ENCODE results near the gene PILRA. TPM values are rescaled to one million over a fixed set of nuclear protein-coding genes. Genes with fewer than 3 reads are reported as not detected.

PILRA gene
- total RNA-seq, 1 donor from 2014 or later = not detected

GRCh38 chr7:100366411-100367250 is 6.7 kb upstream of the PILRA start:
- FAIRE-seq (no peak), DNase-seq (ENCODE audit: low read depth) (no peak)
- H3K4me3 ChIP-seq (ENCODE audit: low read depth, low read length) = no peak overlapping the region
- peaks cover 3% of the 10 kb centered on the region for H3K36me3 ChIP-seq (ENCODE audit: control insufficient read depth, insufficient read depth, low read length)
- TF ChIP-seq CTCF (IDR thresholded peaks at IDR 0.05; ENCODE audit: insufficient read depth, low read length, severe bottlenecking) = no peak
- no peaks in the 10 kb centered on the region for H3K27me3 ChIP-seq (ENCODE audit: control insufficient read depth, insufficient read depth, low read length)

- no peaks in the 10 kb centered on the region for H3K36me3 ChIP-seq (ENCODE audit: control insufficient read depth, insufficient read depth, low read length)
- no peaks in the 10 kb centered on the region for H3K27me3 ChIP-seq (ENCODE audit: control insufficient read depth, insufficient read depth, low read length)
- DNase-seq (ENCODE audit: low read depth) = no peak
- TF ChIP-seq CTCF (IDR thresholded peaks at IDR 0.05; ENCODE audit: insufficient read depth, low read length, severe bottlenecking) = no peak
- no peak for FAIRE-seq
- no peak overlapping the region for H3K4me3 ChIP-seq (ENCODE audit: low read depth, low read length)
These were observed 6.1 kb upstream of the PILRA start for GRCh38 chr7:100367251-100367620.

GRCh38 chr7:100367676-100368613 is 5.3 kb upstream of the PILRA start:
- FAIRE-seq = no peak
- TF ChIP-seq CTCF (IDR thresholded peaks at IDR 0.05; ENCODE audit: insufficient read depth, low read length, severe bottlenecking) = no peak
- H3K27me3 ChIP-seq (ENCODE audit: control insufficient read depth, insufficient read depth, low read length) = no peaks in the 10 kb centered on the region
- no peaks in the 10 kb centered on the region for H3K36me3 ChIP-seq (ENCODE audit: control insufficient read depth, insufficient read depth, low read length)
- H3K4me3 ChIP-seq (ENCODE audit: low read depth, low read length) = no peak overlapping the region
- DNase-seq (ENCODE audit: low read depth) = no peak

- DNase-seq (ENCODE audit: low read depth) = no peak
- no peak for FAIRE-seq
- Histone ChIP-seq H3K36me3 (ENCODE audit: control insufficient read depth, insufficient read depth, low read length) (no peaks in the 10 kb centered on the region), H3K27me3 (ENCODE audit: control insufficient read depth, insufficient read depth, low read length) (no peaks in the 10 kb centered on the region), H3K4me3 (ENCODE audit: low read depth, low read length) (no peak overlapping the region)
- TF ChIP-seq CTCF (IDR thresholded peaks at IDR 0.05; ENCODE audit: insufficient read depth, low read length, severe bottlenecking) = no peak
These were observed 4.2 kb upstream of the PILRA start for GRCh38 chr7:100369105-100369504.

GRCh38 chr7:100370303-100370702 is 3.0 kb upstream of the PILRA start:
- H3K36me3 ChIP-seq (ENCODE audit: control insufficient read depth, insufficient read depth, low read length) = no peaks in the 10 kb centered on the region
- FAIRE-seq (no peak), DNase-seq (ENCODE audit: low read depth) (no peak)
- H3K27me3 ChIP-seq (ENCODE audit: control insufficient read depth, insufficient read depth, low read length) = no peaks in the 10 kb centered on the region
- TF ChIP-seq CTCF (IDR thresholded peaks at IDR 0.05; ENCODE audit: insufficient read depth, low read length, severe bottlenecking) = no peak
- H3K4me3 ChIP-seq (ENCODE audit: low read depth, low read length) = no peak overlapping the region
